GM12801 (cell line): ENCODE results near the gene KDM4C.

Source experiments
- TF ChIP-seq, protein P1 (sequence below): IDR thresholded peaks from one replicate; pipeline ENCODE4 v1.5.1; 2011; ENCODE audit warnings: control low read depth; ENCODE audit not compliant: insufficient read length; ENCODE audit errors: extremely low read depth

KDM4C gene

DNA sequence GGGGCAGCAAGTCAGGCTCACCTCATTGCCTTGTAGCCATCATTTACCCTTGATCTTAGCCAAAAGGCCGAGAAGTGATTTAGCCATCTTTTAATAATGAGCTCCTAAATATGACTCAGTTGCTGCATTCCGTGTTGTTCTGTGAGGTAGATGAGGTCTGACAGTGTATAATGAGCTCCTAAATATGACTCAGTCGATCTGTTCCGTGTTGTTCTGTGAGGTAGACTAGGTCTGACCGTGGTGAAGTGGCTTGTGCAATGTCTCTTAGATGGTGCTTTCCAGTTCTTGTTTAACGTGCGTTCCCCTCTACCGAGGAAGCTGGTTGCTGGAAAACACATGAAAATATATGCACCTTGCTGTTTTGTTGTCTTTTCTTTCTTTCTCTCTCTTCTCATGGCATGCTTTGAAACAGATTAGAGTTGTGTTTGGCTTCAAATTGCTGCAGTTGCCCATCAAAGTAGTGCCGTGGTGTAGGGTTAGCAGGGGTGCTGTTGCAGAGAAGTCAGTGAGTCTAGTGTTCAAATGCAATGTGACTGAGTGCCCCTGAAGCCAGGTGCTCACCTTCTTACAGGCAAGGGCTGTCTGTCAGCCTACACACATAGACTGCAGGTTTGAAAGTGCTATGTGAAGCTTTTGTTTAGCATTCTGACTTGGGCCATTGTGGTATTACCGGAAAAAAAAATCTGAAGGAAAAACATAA is 118.6 kb downstream of the KDM4C start:
- TF ChIP-seq, protein P1, sequence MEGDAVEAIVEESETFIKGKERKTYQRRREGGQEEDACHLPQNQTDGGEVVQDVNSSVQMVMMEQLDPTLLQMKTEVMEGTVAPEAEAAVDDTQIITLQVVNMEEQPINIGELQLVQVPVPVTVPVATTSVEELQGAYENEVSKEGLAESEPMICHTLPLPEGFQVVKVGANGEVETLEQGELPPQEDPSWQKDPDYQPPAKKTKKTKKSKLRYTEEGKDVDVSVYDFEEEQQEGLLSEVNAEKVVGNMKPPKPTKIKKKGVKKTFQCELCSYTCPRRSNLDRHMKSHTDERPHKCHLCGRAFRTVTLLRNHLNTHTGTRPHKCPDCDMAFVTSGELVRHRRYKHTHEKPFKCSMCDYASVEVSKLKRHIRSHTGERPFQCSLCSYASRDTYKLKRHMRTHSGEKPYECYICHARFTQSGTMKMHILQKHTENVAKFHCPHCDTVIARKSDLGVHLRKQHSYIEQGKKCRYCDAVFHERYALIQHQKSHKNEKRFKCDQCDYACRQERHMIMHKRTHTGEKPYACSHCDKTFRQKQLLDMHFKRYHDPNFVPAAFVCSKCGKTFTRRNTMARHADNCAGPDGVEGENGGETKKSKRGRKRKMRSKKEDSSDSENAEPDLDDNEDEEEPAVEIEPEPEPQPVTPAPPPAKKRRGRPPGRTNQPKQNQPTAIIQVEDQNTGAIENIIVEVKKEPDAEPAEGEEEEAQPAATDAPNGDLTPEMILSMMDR, result no peak

DNA sequence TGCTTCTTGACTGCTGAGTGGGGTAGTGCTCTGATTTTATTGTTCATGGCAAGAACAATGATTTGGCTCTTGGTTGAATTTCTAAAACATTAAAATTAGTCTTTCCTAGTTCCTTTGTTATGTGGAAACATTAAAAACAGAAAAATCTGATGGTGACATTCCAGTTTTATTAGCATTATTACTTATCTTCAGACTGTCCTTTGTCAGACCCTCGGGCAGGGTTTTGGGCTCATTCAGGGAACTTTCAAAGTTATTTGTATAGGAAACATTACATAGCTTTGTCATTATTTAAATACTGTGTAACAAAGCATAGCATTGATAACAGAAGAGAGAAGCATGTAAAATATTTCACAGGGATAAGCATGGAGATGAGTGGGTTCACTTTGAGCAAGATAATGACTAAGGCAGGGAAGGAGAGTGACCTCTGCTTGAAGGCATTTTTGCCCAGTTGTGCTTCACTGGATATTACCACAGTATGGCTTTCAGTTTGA is 119.9 kb downstream of the KDM4C start:
- TF ChIP-seq, protein P1, result no peak

DNA sequence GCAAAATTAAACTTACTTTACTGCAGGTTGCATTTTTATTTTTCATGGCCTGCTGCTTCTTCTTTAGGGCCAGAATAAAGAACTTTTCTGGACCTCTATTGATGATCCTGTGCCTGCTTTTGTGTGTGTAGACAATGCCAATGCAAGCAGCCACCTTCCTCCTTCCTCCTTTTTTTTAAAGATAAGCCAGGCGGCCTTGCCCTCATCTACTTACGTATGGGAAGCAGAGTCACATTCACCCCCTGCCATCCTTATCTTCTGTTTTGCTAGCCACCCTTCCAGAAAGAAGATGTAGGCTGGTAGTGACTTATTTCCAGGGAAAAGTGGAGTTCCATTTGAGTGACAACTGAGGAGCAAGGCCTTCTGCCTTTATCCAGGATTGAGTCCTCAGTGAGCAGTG is 122.9 kb downstream of the KDM4C start:
- TF ChIP-seq, protein P1, result no peak

DNA sequence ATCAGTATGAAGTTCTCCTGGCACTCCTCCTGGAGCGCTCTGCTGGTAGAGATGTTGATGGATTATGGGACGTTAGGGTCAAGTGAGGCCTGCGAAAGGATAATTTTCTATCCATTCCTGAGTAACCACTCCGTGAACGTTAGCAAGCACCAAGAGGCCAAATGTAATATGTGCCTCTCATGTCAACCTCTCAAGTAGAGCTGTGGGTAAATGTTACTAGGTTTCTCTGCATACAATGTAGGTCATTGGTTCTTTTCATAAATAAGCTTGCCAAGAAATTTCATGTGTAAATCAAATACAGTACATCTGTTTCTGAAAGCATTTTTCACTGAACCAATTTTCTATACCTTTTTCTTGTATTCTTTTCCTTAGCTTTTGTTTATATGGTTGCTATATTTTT is 126.3 kb downstream of the KDM4C start:
- TF ChIP-seq, protein P1, result no peak

DNA sequence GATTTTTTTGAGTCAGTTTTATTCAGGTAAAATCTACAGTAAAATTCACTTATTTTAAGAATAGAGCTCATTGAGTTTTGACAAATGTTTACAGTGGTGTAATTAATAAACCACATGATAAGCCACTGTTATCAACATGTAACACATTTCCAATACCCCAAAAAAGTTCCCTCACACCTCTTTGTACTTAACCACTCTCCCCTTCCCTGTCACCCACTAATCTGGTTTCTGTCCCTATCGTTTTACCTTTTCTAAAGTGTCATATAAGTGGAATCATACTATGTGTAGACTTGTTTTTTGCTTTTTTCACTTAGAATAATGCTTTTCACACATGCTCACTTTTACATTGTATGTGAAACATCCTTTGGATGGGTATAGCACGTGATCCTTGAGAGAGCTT is 127.2 kb downstream of the KDM4C start:
- TF ChIP-seq, protein P1, result no peak

DNA sequence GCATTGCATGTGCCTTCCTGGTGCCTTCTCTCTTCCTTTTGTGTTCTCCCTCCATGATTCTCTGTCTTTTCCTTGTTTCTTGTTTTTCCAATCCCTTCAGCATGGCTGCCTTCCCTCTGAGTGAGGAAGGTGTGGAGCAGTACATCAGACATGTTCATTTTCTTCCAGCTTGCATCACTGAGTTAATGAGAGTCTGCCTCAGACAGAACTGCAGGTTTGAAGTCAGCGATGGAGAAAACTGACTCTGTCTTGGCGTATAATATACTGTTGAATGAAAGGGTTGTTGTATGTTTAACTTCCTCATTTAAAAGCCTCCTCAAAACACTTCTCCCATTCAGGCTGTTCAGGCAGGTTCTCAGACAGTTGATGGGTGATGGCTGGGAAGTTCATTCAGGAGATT is 129.3 kb downstream of the KDM4C start:
- TF ChIP-seq, protein P1, result no peak

DNA sequence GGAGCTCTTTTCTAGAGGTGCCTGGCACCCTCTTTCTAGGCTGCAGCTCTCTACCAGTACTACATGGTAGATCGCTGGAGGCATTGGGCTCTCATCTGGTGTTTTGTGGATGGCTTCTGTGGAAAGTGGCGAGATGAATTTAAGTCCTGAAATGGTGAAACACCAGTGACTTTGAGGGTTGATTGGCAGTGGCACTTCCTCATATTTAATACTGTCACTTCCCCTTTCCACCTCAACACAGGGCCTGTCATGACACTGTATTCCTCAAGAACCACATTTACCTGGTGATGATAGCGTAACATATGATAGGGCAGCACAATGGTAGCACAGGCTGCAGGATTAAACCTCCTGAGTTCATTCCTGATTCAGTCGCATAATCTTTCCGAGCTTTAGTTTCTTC is 132.1 kb downstream of the KDM4C start:
- TF ChIP-seq, protein P1, result no peak
